HCT116 (cell line): ENCODE measurements around the gene CNGA1. TPM values are rescaled to one million over a fixed set of nuclear protein-coding genes. Genes with fewer than 3 reads are reported as not detected.

Experiments
- ATAC-seq: fragments of 200-7000 bp; cut with Tn5 transposase; 2 replicates; pipeline ENCODE4 v1.9.1; 2020; ENCODE audit warnings: mild to moderate bottlenecking, moderate library complexity
- BruUV-seq: library from RNA; stranded (reverse); fragments of 400-500 nt; replicated peaks from 2 replicates; lab custom pipeline; 2021; lab: Mats Ljungman, UMichigan
- CTCF ChIA-PET: fragments of 300-600 bp; sonication (Branson Sonifier 250); formaldehyde crosslinking; loops from one replicate; lab custom pipeline; 2021; ENCODE audit warnings: antibody characterized with exemption; lab: Charles Lee
- POLR2A ChIA-PET: fragments of 300-600, 350-600 bp; sonication (Branson Sonifier 250); formaldehyde crosslinking; loops from one replicate; lab custom pipeline; 2021; ENCODE audit warnings: antibody characterized with exemption; lab: Charles Lee
- RAD21 ChIA-PET, 2 experiments: fragments of 300-600 bp; sonication (Branson Sonifier 250); formaldehyde crosslinking; loops; one replicate each; lab custom pipeline; 2023; ENCODE audit warnings: low total read pairs in 2 of 2; ENCODE audit not compliant: uncharacterized antibody in 2 of 2, unreplicated experiment in 2 of 2, low non-redundant PET in 1 of 2; lab: Charles Lee
- DNase-seq: peaks from one replicate; pipeline ENCODE4 v3.0.0-alpha.2; 2010; ENCODE audit warnings: low read depth, low spot score
- H2AFZ ChIP-seq: fragments of 200-600 bp; shearing (Covaris generic), sonication (generic); 2 replicates; pipeline ENCODE4 v1.6.1; 2017; ENCODE audit warnings: low read depth, mixed run types, mixed read lengths, antibody characterized with exemption, low read length; ENCODE audit not compliant: poor library complexity, severe bottlenecking
- H3K27ac ChIP-seq: 2 replicates; pipeline ENCODE4 v1.5.1; 2012; ENCODE audit warnings: low read depth, low read length
- H3K27me3 ChIP-seq: fragments of 200-600 bp; sonication (generic); 2 replicates; pipeline ENCODE4 v1.6.1; 2016; ENCODE audit warnings: mixed run types, low read length, mixed read lengths; ENCODE audit not compliant: insufficient read depth
- H3K36me3 ChIP-seq, 2 experiments: fragments of 200-500 bp in 1 of 2; fragments of 200-600 bp in 1 of 2; sonication (Bioruptor generic) in 1 of 2; sonication (generic) in 1 of 2; 2 replicates each; pipeline versions ENCODE4 v1.5.1 to v1.6.1; 2014 to 2016; ENCODE audit warnings: low read length in 2 of 2, inconsistent platforms in 1 of 2, mixed read lengths in 1 of 2, mixed run types in 1 of 2; ENCODE audit not compliant: insufficient read depth in 2 of 2, control insufficient read depth in 1 of 2
- H3K4me1 ChIP-seq, 2 experiments: fragments of 200-600 bp in 1 of 2; sonication (generic) in 1 of 2; 2 replicates each; pipeline versions ENCODE4 v1.5.1 to v1.6.1; 2012 to 2017; ENCODE audit warnings: low read length in 2 of 2, inconsistent platforms in 1 of 2, mild to moderate bottlenecking in 1 of 2, mixed read lengths in 1 of 2, mixed run types in 1 of 2, moderate library complexity in 1 of 2; ENCODE audit not compliant: insufficient read depth in 2 of 2, control insufficient read depth in 1 of 2
- H3K4me2 ChIP-seq: fragments of 200-600 bp; sonication (generic); 2 replicates; pipeline ENCODE4 v1.6.1; 2017; ENCODE audit warnings: mixed run types, low read length, mixed read lengths
- H3K4me3 ChIP-seq, 2 experiments: fragments of 200-600 bp in 1 of 2; sonication (generic) in 1 of 2; replicated peaks in 1 of 2; 2 replicates each; pipeline ENCODE4 v1.5.1; 2011 to 2016; ENCODE audit warnings: low read length in 2 of 2, control low read depth in 1 of 2, low read depth in 1 of 2, mild to moderate bottlenecking in 1 of 2, mixed read lengths in 1 of 2, mixed run types in 1 of 2
- H3K79me2 ChIP-seq: fragments of 200-600 bp; sonication (generic); 2 replicates; pipeline ENCODE4 v1.6.1; 2017; ENCODE audit warnings: mild to moderate bottlenecking, mixed run types, low read length, moderate library complexity, mixed read lengths; ENCODE audit not compliant: insufficient read depth
- H3K9ac ChIP-seq: fragments of 200-600 bp; sonication (generic); 2 replicates; pipeline ENCODE4 v1.6.1; 2016; ENCODE audit warnings: low read length, mixed read lengths
- H3K9me2 ChIP-seq: fragments of 200-600 bp; sonication (generic), shearing (Covaris generic); 2 replicates; pipeline ENCODE4 v1.6.1; 2017; ENCODE audit warnings: mixed run types, mild to moderate bottlenecking, moderate library complexity; ENCODE audit not compliant: insufficient read depth
- H3K9me3 ChIP-seq, 2 experiments: fragments of 200-500 bp in 1 of 2; fragments of 200-600 bp in 1 of 2; sonication (Bioruptor generic) in 1 of 2; sonication (generic) in 1 of 2; 2 replicates each; pipeline ENCODE4 v1.6.1; 2014 to 2017; ENCODE audit warnings: low read length in 2 of 2, mixed read lengths in 2 of 2, inconsistent platforms in 1 of 2, low read depth in 1 of 2, mild to moderate bottlenecking in 1 of 2, mixed run types in 1 of 2, moderate library complexity in 1 of 2; ENCODE audit not compliant: control insufficient read depth in 1 of 2, insufficient read depth in 1 of 2
- H4K20me1 ChIP-seq: fragments of 200-600 bp; sonication (generic), shearing (Covaris generic); 2 replicates; pipeline ENCODE4 v1.6.1; 2017; ENCODE audit warnings: mixed run types, mild to moderate bottlenecking, moderate library complexity; ENCODE audit not compliant: insufficient read depth
- ATF3 ChIP-seq: IDR thresholded peaks from 2 replicates; pipeline ENCODE4 v1.6.1; 2012
- CBX3 ChIP-seq: IDR thresholded peaks from 2 replicates; pipeline ENCODE4 v1.6.1; 2012; ENCODE audit warnings: low read depth
- CTCF ChIP-seq, 3 experiments: fragments of 200-600 bp in 1 of 3; sonication (generic) in 1 of 3; IDR thresholded peaks in 2 of 3; conservative IDR thresholded peaks in 1 of 3; 2 replicates each; pipeline ENCODE4 v1.5.1; 2012 to 2017; ENCODE audit warnings: low read depth in 2 of 3, low read length in 2 of 3, antibody characterized with exemption in 1 of 3, borderline replicate concordance in 1 of 3, control low read depth in 1 of 3, mild to moderate bottlenecking in 1 of 3, mixed read lengths in 1 of 3, mixed run types in 1 of 3, moderate library complexity in 1 of 3; ENCODE audit not compliant: insufficient read depth in 1 of 3
- EGR1 ChIP-seq: IDR thresholded peaks from 2 replicates; pipeline ENCODE4 v1.6.1; 2012; ENCODE audit warnings: low read depth
- ELF1 ChIP-seq: IDR thresholded peaks from 2 replicates; pipeline ENCODE4 v1.6.1; 2012; ENCODE audit warnings: low read depth, borderline replicate concordance
- EZH2phosphoT487 ChIP-seq: fragments of 200-600 bp; IDR thresholded peaks from 2 replicates; pipeline ENCODE4 v1.6.1; 2018; ENCODE audit warnings: antibody characterized with exemption, borderline replicate concordance
- FOSL1 ChIP-seq: IDR thresholded peaks from 2 replicates; pipeline ENCODE4 v1.6.1; 2012; ENCODE audit warnings: low read depth
- JUND ChIP-seq: IDR thresholded peaks from 2 replicates; pipeline ENCODE4 v1.6.1; 2012
- MAX ChIP-seq: IDR thresholded peaks from 2 replicates; pipeline ENCODE4 v1.6.1; 2012
- RAD21 ChIP-seq: IDR thresholded peaks from 2 replicates; pipeline ENCODE4 v1.6.1; 2012; ENCODE audit warnings: low read depth, mild to moderate bottlenecking
- REST ChIP-seq: IDR thresholded peaks from 2 replicates; pipeline ENCODE4 v1.6.1; 2012; ENCODE audit warnings: low read depth
- SIN3A ChIP-seq: IDR thresholded peaks from 2 replicates; pipeline ENCODE4 v1.6.1; 2012; ENCODE audit warnings: low read depth
- SP1 ChIP-seq: IDR thresholded peaks from 2 replicates; pipeline ENCODE4 v1.6.1; 2012; ENCODE audit warnings: low read depth
- TCF7L2 ChIP-seq: IDR thresholded peaks from 2 replicates; pipeline ENCODE4 v1.7.0; 2011; ENCODE audit warnings: borderline replicate concordance, inconsistent platforms; ENCODE audit not compliant: insufficient read depth, insufficient read length; ENCODE audit errors: extremely low read depth
- YY1 ChIP-seq: IDR thresholded peaks from 2 replicates; pipeline ENCODE4 v1.6.1; 2011; ENCODE audit warnings: low read length, low read depth, moderate library complexity, mild to moderate bottlenecking; ENCODE audit not compliant: insufficient replicate concordance; ENCODE audit errors: extremely low read depth
- ZBTB33 ChIP-seq: IDR thresholded peaks from 2 replicates; pipeline ENCODE4 v1.6.1; 2011; ENCODE audit warnings: mild to moderate bottlenecking, low read length, moderate library complexity; ENCODE audit not compliant: insufficient replicate concordance; ENCODE audit errors: extremely low read depth
- ZFX ChIP-seq: fragments of 450-650 bp; IDR thresholded peaks from 2 replicates; pipeline ENCODE4 v1.6.1; 2017
- ZNF274 ChIP-seq: fragments of 200-500 bp; sonication (Bioruptor generic); IDR thresholded peaks from 2 replicates; pipeline ENCODE4 v1.6.1; 2014; ENCODE audit warnings: mild to moderate bottlenecking, low read depth, low read length, inconsistent platforms
- intact Hi-C: fragments of 100-400 bp; cut with micrococcal nuclease; formaldehyde crosslinking; loops from 2 replicates; pipeline ENCODE4 v1.10.0; 2022
- total RNA-seq: library from RNA; stranded (reverse); gene quantifications from one replicate; pipeline ENCODE4 v1.2.1, GENCODE V29; 2021; ENCODE audit not compliant: unreplicated experiment

Gene CNGA1
- total RNA-seq, 1 experiment from 2014 or later, result 2.1 TPM

GRCh38 chr4:48046059-48046458 lies 29.6 kb upstream of the CNGA1 start:
- TF ChIP-seq CTCF (IDR thresholded peaks at IDR 0.05 in 2 of 3, conservative IDR thresholded peaks at IDR 0.05 in 1 of 3; ENCODE audit: borderline replicate concordance in 1 of 3, insufficient read depth in 1 of 3, low read depth in 2 of 3, low read length in 2 of 3) (no peak), JUND (no peak), REST (no peak), YY1 (no peak), TCF7L2 (no peak), ZFX (no peak), ELF1 (no peak), EZH2phosphoT487 (no peak), ZBTB33 (no peak), SIN3A (no peak), CBX3 (no peak), FOSL1 (no peak), MAX (no peak), SP1 (no peak), ATF3 (no peak), ZNF274 (no peak), EGR1 (no peak), RAD21 (no peak)
- no peaks in the 10 kb centered on the region for H3K27me3 ChIP-seq
- intact Hi-C loops, result no loop called here
- ChIA-PET POLR2A (no interaction called here), CTCF (interaction anchor here (2.2 kb wide), 1 partner anchor 12 kb away, joined by 10 read pairs; no protein-coding TSS in a partner anchor), RAD21 (no interaction called here)
- no peaks in the 10 kb centered on the region for H3K9me2 ChIP-seq
- H3K9ac ChIP-seq, result no peak overlapping the region
- H3K79me2 ChIP-seq, result no peaks in the 10 kb centered on the region
- H3K27ac ChIP-seq, result no peak overlapping the region
- no peaks in the 10 kb centered on the region; a peak in 1 of 4 replicates for H3K4me1 ChIP-seq
- H4K20me1 ChIP-seq, result no peaks in the 10 kb centered on the region
- no peaks in the 10 kb centered on the region for H3K36me3 ChIP-seq
- ATAC-seq (no peak), DNase-seq (no peak)
- no peak overlapping the region for H3K4me3 ChIP-seq
- no TSS peak for BruUV-seq
- no peak overlapping the region for H3K4me2 ChIP-seq
- H2AFZ ChIP-seq, result no peak overlapping the region
- no peaks in the 10 kb centered on the region for H3K9me3 ChIP-seq
